Measurements from ENCODE around the gene STK24.

Gene STK24

DNA sequence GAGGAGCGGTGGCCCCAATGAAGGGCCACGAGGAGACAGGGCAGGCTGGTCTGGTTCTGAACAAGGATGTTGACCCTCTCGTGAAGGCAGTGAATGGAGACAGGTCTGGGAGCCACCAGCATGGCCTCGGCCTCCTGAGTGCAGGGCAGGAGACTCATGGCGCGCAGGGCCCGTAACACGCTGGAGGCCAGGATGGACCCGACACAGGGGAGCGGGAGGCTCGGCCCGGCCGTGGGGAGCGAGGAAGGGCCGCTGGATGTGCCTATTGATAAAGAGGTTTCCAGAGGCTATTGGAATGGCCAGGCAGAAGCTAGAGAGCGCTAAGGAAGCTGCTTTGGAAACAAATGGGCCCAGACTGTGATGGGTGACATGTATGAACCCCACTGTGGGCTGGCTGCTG lies 132.5 kb downstream of the STK24 start:
- Histone ChIP-seq H4K20me1 (ENCODE audit: insufficient read depth, low read length) (peaks cover 7% of the 10 kb centered on the region; the same call in 1 of the 2 replicates), H3K27ac (ENCODE audit: low read length) (no peak overlapping the region), H3K4me2 (ENCODE audit: low read length) (no peak overlapping the region), H3K27me3 (ENCODE audit: low read depth, low read length) (no peaks in the 10 kb centered on the region), H3K4me1 (ENCODE audit: low read length) (peaks cover 14% of the 10 kb centered on the region), H3K4me3 (ENCODE audit: low read length) (no peak overlapping the region), H3K9me3 (ENCODE audit: insufficient read depth, low read length) (no peaks in the 10 kb centered on the region), H3K9ac (ENCODE audit: low read length) (no peak overlapping the region), H3K79me2 (ENCODE audit: low read length) (no peaks in the 10 kb centered on the region), H2AFZ (ENCODE audit: low read depth, low read length) (no peak overlapping the region), H3K36me3 (replicated peaks; ENCODE audit: low read depth, low read length) (no peaks in the 10 kb centered on the region)
- TF ChIP-seq CTCF (IDR thresholded peaks at IDR 0.05; ENCODE audit: low read depth, low read length) (no peak), EZH2phosphoT487 (IDR thresholded peaks at IDR 0.05; ENCODE audit: low read depth) (no peak)

DNA sequence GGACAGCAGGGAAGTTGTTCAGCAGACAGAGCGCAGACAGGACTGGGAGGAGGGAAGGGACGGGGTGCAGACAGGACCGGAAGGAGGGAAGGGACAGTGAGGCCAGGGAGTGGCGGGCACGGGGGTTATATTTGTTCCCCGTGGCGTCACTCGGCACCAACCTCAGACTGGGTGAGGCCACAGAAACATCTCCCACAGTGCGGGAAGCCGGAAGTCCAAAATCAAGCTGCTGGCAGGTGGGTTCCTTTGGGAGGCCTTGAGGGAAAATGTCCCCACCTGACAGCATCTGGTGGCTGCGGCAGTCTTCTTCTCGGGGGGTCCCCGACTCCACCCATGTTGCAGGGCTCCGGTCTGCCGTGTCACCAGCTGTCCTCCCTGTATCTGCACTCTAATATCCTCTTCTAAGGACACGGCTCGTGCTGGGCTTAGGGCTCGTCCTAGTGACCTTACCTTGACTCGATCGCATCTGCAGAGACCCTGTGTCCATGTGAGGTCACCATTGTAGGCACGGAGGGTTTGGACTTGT lies 133.0 kb downstream of the STK24 start:
- TF ChIP-seq CTCF (IDR thresholded peaks at IDR 0.05; ENCODE audit: low read depth, low read length) (no peak), EZH2phosphoT487 (IDR thresholded peaks at IDR 0.05; ENCODE audit: low read depth) (no peak)
- Histone ChIP-seq H3K4me2 (ENCODE audit: low read length) (no peak overlapping the region), H3K36me3 (replicated peaks; ENCODE audit: low read depth, low read length) (no peaks in the 10 kb centered on the region), H3K27ac (ENCODE audit: low read length) (no peak overlapping the region), H3K9ac (ENCODE audit: low read length) (no peak overlapping the region), H2AFZ (ENCODE audit: low read depth, low read length) (no peak overlapping the region), H3K79me2 (ENCODE audit: low read length) (no peaks in the 10 kb centered on the region), H3K4me1 (ENCODE audit: low read length) (peaks cover 12% of the 10 kb centered on the region), H3K4me3 (ENCODE audit: low read length) (no peak overlapping the region), H3K27me3 (ENCODE audit: low read depth, low read length) (no peaks in the 10 kb centered on the region), H4K20me1 (ENCODE audit: insufficient read depth, low read length) (peaks cover 3% of the 10 kb centered on the region; the same call in 1 of the 2 replicates), H3K9me3 (ENCODE audit: insufficient read depth, low read length) (no peaks in the 10 kb centered on the region)

GRCh38 chr13:98443329-98443728 lies 133.6 kb downstream of the STK24 start:
- Histone ChIP-seq H3K36me3 (replicated peaks; ENCODE audit: low read depth, low read length) (no peaks in the 10 kb centered on the region), H2AFZ (ENCODE audit: low read depth, low read length) (no peak overlapping the region), H4K20me1 (ENCODE audit: insufficient read depth, low read length) (no peaks in the 10 kb centered on the region), H3K4me1 (ENCODE audit: low read length) (peaks cover 7% of the 10 kb centered on the region), H3K27me3 (ENCODE audit: low read depth, low read length) (no peaks in the 10 kb centered on the region), H3K9me3 (ENCODE audit: insufficient read depth, low read length) (no peaks in the 10 kb centered on the region), H3K9ac (ENCODE audit: low read length) (no peak overlapping the region), H3K4me3 (ENCODE audit: low read length) (no peak overlapping the region), H3K79me2 (ENCODE audit: low read length) (no peaks in the 10 kb centered on the region), H3K27ac (ENCODE audit: low read length) (no peak overlapping the region), H3K4me2 (ENCODE audit: low read length) (no peak overlapping the region)
- TF ChIP-seq EZH2phosphoT487 (IDR thresholded peaks at IDR 0.05; ENCODE audit: low read depth) (no peak), CTCF (IDR thresholded peaks at IDR 0.05; ENCODE audit: low read depth, low read length) (no peak)

DNA sequence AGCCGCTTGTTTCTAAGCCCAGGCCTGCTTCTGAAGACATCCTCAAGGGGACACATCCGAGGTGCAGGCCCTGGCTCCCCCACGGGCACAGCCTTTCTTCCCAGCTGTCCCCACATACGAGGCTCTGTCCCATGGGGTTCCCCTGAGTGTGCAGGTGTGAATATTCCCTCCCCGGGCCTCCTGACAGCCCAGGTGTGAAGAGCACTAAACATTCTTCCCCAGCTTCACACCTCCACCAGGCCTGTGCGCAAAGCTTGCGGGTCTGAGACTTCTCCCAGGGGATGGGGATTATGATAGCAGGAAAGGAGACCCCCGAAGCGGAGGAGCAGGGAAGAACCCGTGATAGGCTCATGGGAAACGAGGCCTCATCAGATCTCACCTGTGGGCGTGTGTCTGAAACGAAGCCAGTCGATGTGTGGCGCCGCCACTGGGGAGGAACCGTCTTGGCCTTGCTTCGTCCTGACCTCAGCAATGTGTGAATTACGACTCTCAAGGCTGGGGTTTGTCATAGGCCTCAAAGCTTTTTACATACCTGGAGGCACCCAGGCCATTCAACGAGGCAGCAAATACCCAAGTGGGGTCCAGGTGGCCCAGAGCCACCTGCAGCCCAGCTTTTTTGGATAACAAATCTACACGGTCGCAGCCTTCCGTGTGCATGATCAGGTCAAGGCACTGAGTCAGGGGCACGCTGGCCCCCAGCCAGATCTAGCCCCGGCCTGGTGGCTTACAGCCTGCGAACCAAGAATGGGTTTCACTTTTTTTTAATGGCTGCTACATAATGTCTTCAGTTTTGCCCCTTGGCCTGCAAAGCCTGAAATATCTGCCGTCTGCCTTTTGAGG lies 134.3 kb downstream of the STK24 start:
- Histone ChIP-seq H4K20me1 (ENCODE audit: insufficient read depth, low read length) (no peaks in the 10 kb centered on the region), H3K9ac (ENCODE audit: low read length) (no peak overlapping the region), H3K4me3 (ENCODE audit: low read length) (no peak overlapping the region), H3K4me2 (ENCODE audit: low read length) (no peak overlapping the region), H3K4me1 (ENCODE audit: low read length) (peaks cover 7% of the 10 kb centered on the region), H3K27me3 (ENCODE audit: low read depth, low read length) (no peaks in the 10 kb centered on the region), H3K36me3 (replicated peaks; ENCODE audit: low read depth, low read length) (no peaks in the 10 kb centered on the region), H3K9me3 (ENCODE audit: insufficient read depth, low read length) (no peaks in the 10 kb centered on the region), H2AFZ (ENCODE audit: low read depth, low read length) (no peak overlapping the region), H3K79me2 (ENCODE audit: low read length) (no peaks in the 10 kb centered on the region), H3K27ac (ENCODE audit: low read length) (no peak overlapping the region)
- TF ChIP-seq EZH2phosphoT487 (IDR thresholded peaks at IDR 0.05; ENCODE audit: low read depth), result no peak
- TF ChIP-seq CTCF (IDR thresholded peaks at IDR 0.05; ENCODE audit: low read depth, low read length), result no peak

Data from OCI-LY3 (cell line).